Activated CD4-positive, alpha-beta T cell treated with anti-CD3 and anti-CD28 coated beads for 36 hours (primary cell): Measurements from ENCODE around the gene DCTN5. TPM values are rescaled to one million over a fixed set of nuclear protein-coding genes. Genes with fewer than 3 reads are reported as not detected.
"Not testable (repeated sequence)": the region's sequence is repeated elsewhere in the genome, so short reads cannot be mapped to it uniquely, and the experiment has no call there.

ENCODE experiments used
- ATAC-seq: fragments of 200-7000 bp; cut with Tn5 transposase; one replicate; pipeline ENCODE4 v1.10.0; 2021; ENCODE audit warnings: mild to moderate bottlenecking, moderate library complexity
- CTCF ChIA-PET: fragments of 350-600 bp; sonication (Branson Sonifier 250); formaldehyde crosslinking; loops from one replicate; lab custom pipeline; 2021; ENCODE audit warnings: antibody characterized with exemption; lab: Charles Lee
- POLR2A ChIA-PET: fragments of 350-600 bp; sonication (Branson Sonifier 250); formaldehyde crosslinking; loops from one replicate; lab custom pipeline; 2021; ENCODE audit warnings: antibody characterized with exemption, inconsistent platforms; lab: Charles Lee
- DNase-seq: peaks from one replicate; pipeline ENCODE4 v3.0.0-alpha.2; 2020
- H3K27ac Mint-ChIP-seq: one replicate; pipeline ENCODE4 v1.8.0; 2021; ENCODE audit warnings: mixed read lengths
- H3K27me3 Mint-ChIP-seq: one replicate; pipeline ENCODE4 v1.8.0; 2021; ENCODE audit warnings: mixed read lengths
- H3K36me3 Mint-ChIP-seq: one replicate; pipeline ENCODE4 v1.8.0; 2021; ENCODE audit warnings: low read depth, mixed read lengths
- H3K4me1 Mint-ChIP-seq: one replicate; pipeline ENCODE4 v1.8.0; 2021; ENCODE audit warnings: mixed read lengths
- H3K4me3 Mint-ChIP-seq: one replicate; pipeline ENCODE4 v1.8.0; 2021; ENCODE audit warnings: mild to moderate bottlenecking, moderate library complexity, mixed read lengths
- H3K9me3 Mint-ChIP-seq: one replicate; pipeline ENCODE4 v1.8.0; 2021; ENCODE audit warnings: low read depth, mixed read lengths
- intact Hi-C, 2 experiments: fragments of 100-400 bp; cut with DNase I in 1 of 2; cut with micrococcal nuclease in 1 of 2; formaldehyde crosslinking; loops; one replicate each; pipeline versions ENCODE4 v1.14.2 to v1.15.1; 2022 to 2024; cut with DNase I, micrococcal nuclease
- total RNA-seq, 2 experiments: library from RNA; stranded (reverse); gene quantifications; one replicate each; pipeline ENCODE4 v1.2.3, GENCODE V29; 2021

The DCTN5 gene
- total RNA-seq, 2 experiments from 2014 or later, result 47.1 to 55.8 TPM

DNA sequence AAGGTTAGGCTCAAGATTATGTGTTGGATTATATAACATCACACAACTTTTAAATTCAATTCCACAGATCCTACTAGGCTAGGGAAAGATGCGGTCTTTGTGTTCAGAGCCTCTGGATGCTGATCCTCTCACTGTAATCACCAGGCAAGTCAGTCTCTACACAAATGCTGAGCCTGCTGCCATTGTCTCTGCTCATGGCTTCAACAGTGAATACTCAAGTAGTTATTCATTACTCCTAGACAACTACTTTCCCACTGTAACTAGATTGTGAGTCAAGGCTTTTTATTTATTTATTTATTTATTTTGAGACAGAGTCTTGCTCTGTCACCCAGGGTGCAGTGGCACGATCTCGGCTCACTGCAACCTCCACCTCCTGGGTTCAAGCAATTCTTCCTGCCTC, 29.3 kb upstream of the DCTN5 start:
- H3K36me3 Mint-ChIP-seq, result peaks cover 20% of the 10 kb centered on the region
- POLR2A ChIA-PET, result no interaction called here

DNA sequence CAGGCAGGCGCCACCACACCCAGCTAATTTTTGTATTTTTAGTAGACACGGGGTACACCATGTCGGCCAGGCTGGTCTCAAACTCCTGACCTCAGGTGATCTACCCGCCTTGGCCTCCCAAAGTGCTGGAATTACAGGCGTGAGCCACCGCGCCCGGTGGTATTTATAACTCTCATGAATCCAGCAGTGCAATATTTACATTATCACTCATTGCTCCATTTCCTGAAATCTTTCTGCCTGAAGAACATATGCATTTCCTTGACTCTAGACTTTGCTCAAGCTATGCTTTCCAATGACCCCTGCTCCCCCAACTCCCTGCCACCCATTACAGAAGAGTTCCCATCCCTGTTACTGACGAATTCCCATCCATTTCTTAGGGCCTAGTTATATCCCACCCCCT, 25.5 kb upstream of the DCTN5 start:
- peak overlapping the region; percentile 4 for H3K27ac Mint-ChIP-seq
- DNase-seq (no peak), ATAC-seq (no peak)
- H3K36me3 Mint-ChIP-seq, result peaks cover 33% of the 10 kb centered on the region
- ChIA-PET POLR2A (no interaction called here), CTCF (no interaction called here)
- H3K9me3 Mint-ChIP-seq, result no peaks in the 10 kb centered on the region
- intact Hi-C loops, result no loop called here
- H3K4me1 Mint-ChIP-seq, result no peaks in the 10 kb centered on the region
- H3K27me3 Mint-ChIP-seq, result no peaks in the 10 kb centered on the region
- no peak overlapping the region for H3K4me3 Mint-ChIP-seq

More for the DNA sequence above, 29.3 kb upstream of the DCTN5 start:
- no peak for DNase-seq
- H3K4me3 Mint-ChIP-seq, result no peak overlapping the region
- ATAC-seq, result no peak
- H3K27me3 Mint-ChIP-seq, result no peaks in the 10 kb centered on the region
- no peaks in the 10 kb centered on the region for H3K9me3 Mint-ChIP-seq
- intact Hi-C loops, result no loop called here
- no peak overlapping the region for H3K27ac Mint-ChIP-seq
- CTCF ChIA-PET, result no interaction called here
- no peaks in the 10 kb centered on the region for H3K4me1 Mint-ChIP-seq

DNA sequence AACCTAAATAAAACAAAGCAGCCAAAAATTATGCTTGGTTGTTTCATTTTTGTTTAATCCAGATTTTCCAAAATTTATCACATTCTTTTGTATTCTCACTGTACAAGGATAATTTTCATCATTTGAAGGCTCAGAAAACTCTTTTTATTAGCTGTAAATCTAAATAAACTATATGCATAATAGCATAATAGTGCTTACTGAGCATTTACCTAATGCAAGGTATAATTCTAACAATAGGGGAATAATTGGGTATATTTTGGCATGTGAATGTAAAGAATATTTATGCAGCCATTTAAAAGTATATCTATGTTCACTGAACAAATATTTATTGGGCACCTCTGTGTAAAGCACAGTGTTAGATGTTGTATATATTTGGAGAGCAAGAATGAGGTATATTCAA, 17.2 kb upstream of the DCTN5 start:
- POLR2A ChIA-PET, result no interaction called here
- H3K27me3 Mint-ChIP-seq, result no peaks in the 10 kb centered on the region
- no peak overlapping the region for H3K4me3 Mint-ChIP-seq
- H3K9me3 Mint-ChIP-seq, result no peaks in the 10 kb centered on the region
- no peak for DNase-seq
- H3K27ac Mint-ChIP-seq, result no peak overlapping the region
- H3K4me1 Mint-ChIP-seq, result no peaks in the 10 kb centered on the region
- CTCF ChIA-PET, result interaction anchor here (0.7 to 0.8 kb wide), 2 partner anchors 39 to 312 kb away, joined by 3 read pairs; no protein-coding TSS in a partner anchor
- no peak for ATAC-seq
- intact Hi-C loops, result no loop called here
- H3K36me3 Mint-ChIP-seq, result peaks cover 59% of the 10 kb centered on the region

DNA sequence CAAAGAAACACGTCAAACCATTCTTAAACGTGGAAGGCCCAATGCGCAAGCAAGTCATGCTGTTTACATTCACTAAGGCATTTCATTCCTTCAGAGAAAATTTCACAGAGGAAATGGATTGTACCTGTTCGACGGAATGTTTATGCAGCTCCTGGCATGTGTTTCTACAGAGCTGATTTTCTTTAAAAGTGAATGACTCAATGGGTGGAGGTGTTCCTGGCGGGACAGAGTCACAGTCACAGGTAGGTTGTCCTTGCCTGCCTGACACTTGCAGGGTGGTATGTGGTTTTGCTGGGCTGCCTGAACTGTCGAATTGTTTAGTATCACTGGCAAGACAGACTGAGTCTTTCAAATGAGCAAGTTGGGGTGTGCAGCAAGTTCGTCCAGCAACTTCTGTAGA, 11.8 kb upstream of the DCTN5 start:
- Mint-ChIP-seq H3K9me3 (no peaks in the 10 kb centered on the region), H3K36me3 (peaks cover 53% of the 10 kb centered on the region), H3K4me1 (peaks cover 3% of the 10 kb centered on the region), H3K27me3 (no peaks in the 10 kb centered on the region), H3K27ac (no peak overlapping the region), H3K4me3 (no peak overlapping the region)
- CTCF ChIA-PET, result no interaction called here
- no peak for ATAC-seq
- intact Hi-C loops, result no loop called here
- no peak for DNase-seq
- POLR2A ChIA-PET, result no interaction called here

DNA sequence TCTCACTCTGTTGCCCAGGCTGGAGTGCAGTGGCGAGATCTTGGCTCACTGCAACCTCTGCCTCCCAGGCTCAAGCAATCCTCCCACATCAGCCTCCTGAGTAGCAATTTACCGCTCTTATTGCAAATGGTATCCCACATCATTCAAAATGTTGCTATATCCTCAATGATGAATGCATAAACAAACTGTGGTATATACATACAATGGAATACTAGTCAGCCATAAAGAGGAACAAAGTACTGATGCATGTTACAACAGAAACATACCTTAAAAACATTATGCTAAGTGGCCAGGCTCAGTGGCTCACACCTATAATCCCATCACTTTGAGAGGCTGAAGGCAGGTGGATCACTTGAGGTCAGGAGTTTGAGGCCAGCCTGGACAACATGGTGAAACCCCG, 9.4 kb upstream of the DCTN5 start:
- H3K4me1 Mint-ChIP-seq, CTCF ChIA-PET, H3K4me3 Mint-ChIP-seq, H3K9me3 Mint-ChIP-seq, POLR2A ChIA-PET, H3K27me3 Mint-ChIP-seq, ATAC-seq, intact Hi-C loops, H3K27ac Mint-ChIP-seq, DNase-seq: not testable (repeated sequence)
- peaks cover 57% of the 10 kb centered on the region for H3K36me3 Mint-ChIP-seq

DNA sequence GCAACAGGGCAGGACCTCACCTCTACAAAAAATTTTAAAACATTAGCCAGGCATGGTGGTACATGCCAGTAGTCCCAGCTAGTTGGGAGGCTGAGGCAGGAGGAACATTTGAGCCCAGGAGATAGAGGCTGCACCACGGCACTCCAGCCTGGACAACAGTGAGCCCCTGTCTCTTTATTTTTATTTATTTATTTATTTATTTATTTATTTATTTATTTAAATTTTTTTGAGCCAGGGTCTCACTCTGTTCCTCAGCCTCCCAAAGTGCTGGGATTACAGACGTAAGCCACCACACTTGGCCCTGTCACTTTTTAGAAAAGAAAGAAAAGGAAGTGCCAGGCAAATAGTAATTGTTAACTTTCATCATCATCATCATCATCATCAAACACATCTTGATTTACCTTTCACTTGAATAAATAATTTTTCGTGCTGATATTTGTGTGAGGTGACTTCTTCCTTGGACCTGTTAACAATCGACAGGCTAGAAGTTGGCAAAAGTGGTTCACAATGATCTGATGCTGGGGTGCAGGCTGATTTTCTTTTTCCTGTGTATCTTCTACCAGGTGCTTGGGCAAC, 6.7 kb upstream of the DCTN5 start:
- Mint-ChIP-seq H3K9me3 (no peaks in the 10 kb centered on the region), H3K36me3 (peaks cover 53% of the 10 kb centered on the region), H3K4me3 (no peak overlapping the region), H3K4me1 (peaks cover 12% of the 10 kb centered on the region), H3K27me3 (no peaks in the 10 kb centered on the region), H3K27ac (no peak overlapping the region)
- intact Hi-C loops, result no loop called here
- CTCF ChIA-PET, result no interaction called here
- no peak for DNase-seq
- POLR2A ChIA-PET, result no interaction called here
- ATAC-seq, result no peak

DNA sequence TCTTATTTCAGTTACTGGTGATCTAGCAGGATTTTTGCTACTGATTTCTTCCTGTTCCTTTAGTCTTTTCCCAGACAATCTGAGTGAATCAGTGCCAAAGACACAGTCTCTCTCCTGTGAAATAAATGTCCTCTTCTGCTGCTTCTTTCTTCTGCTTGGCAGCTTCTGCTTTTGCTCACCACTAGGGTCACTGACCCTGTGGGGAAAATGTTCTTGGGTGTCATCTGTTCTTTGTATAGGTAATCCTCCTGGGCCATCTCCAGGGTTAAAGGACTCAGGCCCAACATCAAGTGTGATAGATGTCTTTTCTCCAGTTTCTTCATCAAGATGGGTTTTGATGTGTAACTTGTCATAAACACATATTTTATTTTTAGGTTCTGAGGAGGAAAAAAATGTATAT, 5.3 kb upstream of the DCTN5 start:
- ChIA-PET POLR2A (no interaction called here), CTCF (no interaction called here)
- no peaks in the 10 kb centered on the region for H3K27me3 Mint-ChIP-seq
- no peaks in the 10 kb centered on the region for H3K9me3 Mint-ChIP-seq
- peaks cover 43% of the 10 kb centered on the region for H3K36me3 Mint-ChIP-seq
- DNase-seq, result no peak
- intact Hi-C loops, result no loop called here
- ATAC-seq, result no peak
- no peak overlapping the region for H3K4me3 Mint-ChIP-seq
- peaks cover 20% of the 10 kb centered on the region for H3K4me1 Mint-ChIP-seq
- H3K27ac Mint-ChIP-seq, result no peak overlapping the region

DNA sequence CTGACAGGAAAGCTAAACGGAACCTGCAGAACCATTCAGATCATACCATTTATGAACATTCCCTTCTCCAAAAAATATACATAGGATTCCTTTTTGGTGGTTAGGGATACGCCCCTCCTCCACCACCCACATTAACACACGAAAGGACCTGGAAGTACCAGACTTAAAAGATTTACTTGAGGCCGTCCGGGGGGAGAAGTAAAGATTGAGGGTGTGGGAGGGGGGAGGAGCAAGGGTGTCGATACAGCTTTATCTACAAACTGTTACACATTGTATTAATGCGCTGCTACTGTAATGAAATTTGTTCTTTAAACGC, 693 bp upstream of the DCTN5 start:
- Mint-ChIP-seq H3K27ac (peak overlapping the region; percentile 95), H3K4me1 (peaks cover 28% of the 10 kb centered on the region), H3K27me3 (no peaks in the 10 kb centered on the region), H3K9me3 (no peaks in the 10 kb centered on the region), H3K4me3 (peak overlapping the region; percentile 100), H3K36me3 (peaks cover 34% of the 10 kb centered on the region)
- DNase-seq, result no peak
- CTCF ChIA-PET, result interaction anchor here (0.7 to 1.3 kb wide), 3 partner anchors 9 to 82 kb away, joined by 3 to 6 read pairs (median 4); partner anchors contain the start of gene NDUFAB1
- intact Hi-C loops, result loop anchor here (2.0 kb wide), 4 partner anchors 30 to 898 kb away; partner anchors contain the start of genes COG7 (in 1 of the 2), PLK1 (in 1 of the 2) and RBBP6 (in 1 of the 2)
- POLR2A ChIA-PET, result interaction anchor here (0.6 kb wide), 1 partner anchor 99 kb away, joined by 10 read pairs; no protein-coding TSS in a partner anchor
- peak; percentile 14 for ATAC-seq

DNA sequence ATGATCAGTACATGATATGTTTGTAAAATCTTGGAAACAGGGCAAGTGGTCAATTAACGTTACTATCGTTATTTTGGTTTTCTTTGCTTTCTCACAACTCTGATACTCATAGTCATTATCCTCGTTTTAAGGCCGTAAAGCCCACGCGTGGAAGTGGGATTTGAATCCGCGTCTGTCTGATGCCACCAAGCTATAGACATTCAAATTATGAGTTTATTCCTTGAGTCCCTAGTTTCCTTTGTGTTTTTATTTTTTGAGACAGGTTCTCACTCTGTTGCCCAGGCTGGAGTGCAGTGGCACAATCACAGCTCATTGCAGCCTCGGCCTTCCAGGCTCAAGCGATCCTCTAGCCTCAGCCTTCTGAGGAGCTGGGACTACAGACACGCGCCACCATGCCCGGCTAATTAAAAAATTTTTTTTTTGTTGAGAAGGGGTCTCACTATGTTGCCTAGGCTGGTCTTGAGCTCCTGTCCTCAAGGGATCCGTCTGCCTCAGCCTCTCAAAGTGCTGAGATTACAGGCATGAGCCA, 1.0 kb downstream of the DCTN5 start:
- Mint-ChIP-seq H3K27me3 (no peaks in the 10 kb centered on the region), H3K9me3 (no peaks in the 10 kb centered on the region), H3K27ac (peak overlapping the region; percentile 96), H3K36me3 (peaks cover 43% of the 10 kb centered on the region), H3K4me3 (peak overlapping the region; percentile 100), H3K4me1 (peaks cover 40% of the 10 kb centered on the region)
- POLR2A ChIA-PET, result interaction anchor here (1.0 kb wide), 1 partner anchor 35 kb away, joined by 3 read pairs; no protein-coding TSS in a partner anchor
- CTCF ChIA-PET, result interaction anchor here (1.1 to 2.2 kb wide), 2 partner anchors 26 to 35 kb away, joined by 3 to 7 read pairs; no protein-coding TSS in a partner anchor
- ATAC-seq (no peak), DNase-seq (no peak)
- intact Hi-C loops, result no loop called here

DNA sequence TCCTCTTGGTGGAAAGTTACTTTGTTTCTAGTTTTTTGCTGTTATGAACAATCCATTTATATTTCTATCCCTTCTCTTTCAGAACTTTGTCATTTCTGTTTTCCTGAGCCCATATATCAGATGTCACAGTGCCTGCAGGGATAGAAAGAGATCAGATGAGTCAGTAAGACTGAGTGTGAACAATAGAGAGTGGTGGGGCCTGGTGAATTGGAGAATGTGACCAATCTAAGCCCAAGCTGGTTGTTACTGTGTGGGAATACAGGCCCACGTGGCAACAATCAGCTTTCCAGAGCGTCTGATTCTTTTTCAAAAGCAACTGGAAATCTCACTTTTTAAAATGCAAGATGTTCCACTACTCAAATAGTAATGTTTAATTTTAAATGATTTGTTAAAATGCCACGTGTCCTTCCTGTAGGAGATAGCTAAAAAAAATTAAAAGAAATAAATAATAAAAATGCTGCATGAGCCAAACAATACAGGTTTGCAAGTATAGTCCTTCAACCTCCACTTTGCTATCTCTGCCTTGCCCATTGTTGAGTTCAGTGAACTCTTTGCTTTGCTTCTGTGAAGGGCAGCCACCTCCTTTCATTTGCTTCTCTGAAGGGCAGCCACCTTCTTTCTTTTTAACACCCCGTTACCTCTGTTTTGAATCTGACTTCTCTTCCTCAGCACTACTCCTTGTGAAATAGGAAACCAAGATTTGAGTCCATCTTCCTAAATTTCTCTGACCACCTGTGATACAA, 9.6 kb downstream of the DCTN5 start:
- Mint-ChIP-seq H3K27ac (peak overlapping the region; percentile 66), H3K4me1 (peaks cover 41% of the 10 kb centered on the region), H3K36me3 (peaks cover 57% of the 10 kb centered on the region), H3K27me3 (no peaks in the 10 kb centered on the region), H3K9me3 (no peaks in the 10 kb centered on the region), H3K4me3 (no peak overlapping the region)
- ChIA-PET CTCF (interaction anchor here (2.4 kb wide), 1 partner anchor 17 kb away, joined by 14 read pairs; no protein-coding TSS in a partner anchor), POLR2A (interaction anchor here (0.6 kb wide), 1 partner anchor 1585 kb away, joined by 3 read pairs; no protein-coding TSS in a partner anchor)
- DNase-seq, result peak; percentile 14
- intact Hi-C loops, result no loop called here
- ATAC-seq, result peak; percentile 81

DNA sequence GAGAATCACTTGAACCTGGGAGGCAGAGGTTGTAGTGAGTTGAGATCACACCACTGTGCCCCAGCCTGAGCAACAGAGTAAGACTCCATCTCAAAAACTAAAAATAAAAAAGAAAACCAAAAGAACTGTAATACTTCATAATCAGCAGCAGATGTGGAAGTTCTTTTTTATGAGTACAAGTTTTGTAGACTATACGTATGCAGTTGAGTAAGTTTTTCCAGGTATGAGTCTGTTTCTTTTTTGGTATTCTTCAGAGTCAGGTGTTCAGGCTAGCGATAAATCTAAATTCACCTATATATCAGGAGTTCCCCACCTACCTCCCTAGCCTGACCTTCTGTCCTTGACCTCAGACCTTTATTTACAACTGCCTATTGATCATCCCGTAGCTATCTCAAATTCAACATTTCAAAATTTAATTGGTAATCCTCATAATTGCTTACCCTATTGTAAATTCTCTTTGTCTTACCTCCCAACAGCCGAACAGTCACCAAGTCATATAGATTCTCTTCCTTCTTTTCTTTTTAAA, 10.7 kb downstream of the DCTN5 start:
- ATAC-seq, result peak; percentile 72
- POLR2A ChIA-PET, result no interaction called here

More for the DNA sequence above, 10.7 kb downstream of the DCTN5 start:
- H3K36me3 Mint-ChIP-seq, result peaks cover 50% of the 10 kb centered on the region
- peak; percentile 14 for DNase-seq
- no peaks in the 10 kb centered on the region for H3K9me3 Mint-ChIP-seq
- H3K4me1 Mint-ChIP-seq, result peaks cover 33% of the 10 kb centered on the region
- no peaks in the 10 kb centered on the region for H3K27me3 Mint-ChIP-seq
- no peak overlapping the region for H3K4me3 Mint-ChIP-seq
- CTCF ChIA-PET, result interaction anchor here (1.2 to 2.4 kb wide), 2 partner anchors 16 to 95 kb away, joined by 3 to 14 read pairs; no protein-coding TSS in a partner anchor
- intact Hi-C loops, result loop anchor here in 1 of 2 experiments (1.0 kb wide), 1 partner anchor 18 kb away; no protein-coding TSS in a partner anchor
- peak overlapping the region; percentile 20 for H3K27ac Mint-ChIP-seq
